Measurements from ENCODE around the gene FLNC. TPM values are rescaled to one million over a fixed set of nuclear protein-coding genes. Genes with fewer than 3 reads are reported as not detected.

FLNC gene
- total and polyA plus RNA-seq, 2 donors from 2014 or later = 2.8 to 12.2 TPM

GRCh38 chr7:128893251-128894100 is 63.3 kb downstream of the FLNC start:
- Histone ChIP-seq H3K4me3 (ENCODE audit: low read length in 3 of 3) (no peak overlapping the region), H3K9ac (ENCODE audit: low read length in 3 of 3) (no peak overlapping the region), H3K9me3 (ENCODE audit: control insufficient read depth in 2 of 3, insufficient read depth in 1 of 3, low read length in 3 of 3) (no peaks in the 10 kb centered on the region), H3K36me3 (ENCODE audit: control insufficient read depth in 2 of 3, insufficient read depth in 3 of 3, low read length in 3 of 3) (no peaks in the 10 kb centered on the region), H3K27me3 (ENCODE audit: control insufficient read depth, insufficient read depth, low read length) (no peaks in the 10 kb centered on the region), H3K4me1 (ENCODE audit: control insufficient read depth in 2 of 3, insufficient read depth in 2 of 3, low read depth in 1 of 3, low read length in 3 of 3) (no peaks in the 10 kb centered on the region), H3K27ac (ENCODE audit: low read depth in 2 of 2, low read length in 2 of 2) (no peak overlapping the region)
- FAIRE-seq (no peak), DNase-seq (peak in 2 of 5 donors; percentile 40 to 87)
- intact Hi-C loops (cut with DNase I) = no loop called here
- no peak for TF ChIP-seq CTCF (IDR thresholded peaks at IDR 0.05; ENCODE audit: borderline replicate concordance, extremely low read depth, insufficient read depth)

GRCh38 chr7:128894101-128894440 is 63.9 kb downstream of the FLNC start:
- no peaks in the 10 kb centered on the region for H3K4me1 ChIP-seq (ENCODE audit: control insufficient read depth in 2 of 3, insufficient read depth in 2 of 3, low read depth in 1 of 3, low read length in 3 of 3)
- DNase-seq (no peak), FAIRE-seq (no peak)
- H3K36me3 ChIP-seq (ENCODE audit: control insufficient read depth in 2 of 3, insufficient read depth in 3 of 3, low read length in 3 of 3) = no peaks in the 10 kb centered on the region
- intact Hi-C loops (cut with DNase I) = no loop called here
- H3K9me3 ChIP-seq (ENCODE audit: control insufficient read depth in 2 of 3, insufficient read depth in 1 of 3, low read length in 3 of 3) = no peaks in the 10 kb centered on the region
- no peak overlapping the region for H3K27ac ChIP-seq (ENCODE audit: low read depth in 2 of 2, low read length in 2 of 2)
- H3K4me3 ChIP-seq (ENCODE audit: low read length in 3 of 3) = no peak overlapping the region
- no peak overlapping the region for H3K9ac ChIP-seq (ENCODE audit: low read length in 3 of 3)
- no peak for TF ChIP-seq CTCF (IDR thresholded peaks at IDR 0.05; ENCODE audit: borderline replicate concordance, extremely low read depth, insufficient read depth)
- no peaks in the 10 kb centered on the region for H3K27me3 ChIP-seq (ENCODE audit: control insufficient read depth, insufficient read depth, low read length)

GRCh38 chr7:128895320-128895719 is 65.1 kb downstream of the FLNC start:
- TF ChIP-seq CTCF (IDR thresholded peaks at IDR 0.05; ENCODE audit: borderline replicate concordance, extremely low read depth, insufficient read depth) = no peak
- Histone ChIP-seq H3K4me3 (ENCODE audit: low read length in 3 of 3) (no peak overlapping the region), H3K36me3 (ENCODE audit: control insufficient read depth in 2 of 3, insufficient read depth in 3 of 3, low read length in 3 of 3) (no peaks in the 10 kb centered on the region), H3K27ac (ENCODE audit: low read depth in 2 of 2, low read length in 2 of 2) (no peak overlapping the region), H3K9me3 (ENCODE audit: control insufficient read depth in 2 of 3, insufficient read depth in 1 of 3, low read length in 3 of 3) (peaks cover 0 to 5% (median 0%) of the 10 kb centered on the region in 3 donors), H3K9ac (ENCODE audit: low read length in 3 of 3) (no peak overlapping the region), H3K4me1 (ENCODE audit: control insufficient read depth in 2 of 3, insufficient read depth in 2 of 3, low read depth in 1 of 3, low read length in 3 of 3) (no peaks in the 10 kb centered on the region), H3K27me3 (ENCODE audit: control insufficient read depth, insufficient read depth, low read length) (no peaks in the 10 kb centered on the region)
- peak in 1 of 5 donors; percentile 16 for DNase-seq
- intact Hi-C loops (cut with DNase I) = no loop called here
- FAIRE-seq = no peak

Measured in kidney (tissue), 14 donors.